Spleen (tissue), 11 donors: Measurements from ENCODE around the gene NCOR1. TPM values are rescaled to one million over a fixed set of nuclear protein-coding genes. Genes with fewer than 3 reads are reported as not detected.

Source experiments
- DNase-seq: peaks from one replicate; pipeline ENCODE4 v3.0.0-alpha.2; 2020
- H3K27ac ChIP-seq, 8 donors: fragments of 200-600 bp; sonication (generic) in 7 of 8; 1 replicate in 4 of 8; 2 replicates in 4 of 8; pipeline versions ENCODE4 v1.5.0 to v1.8.0; 2016 to 2021; ENCODE audit warnings: inconsistent platforms in 4 of 8, mild to moderate bottlenecking in 4 of 8, moderate library complexity in 1 of 8
- H3K27me3 ChIP-seq, 7 donors: fragments of 200-600 bp; sonication (generic) in 6 of 7; replicated peaks in 1 of 7; 1 replicate in 4 of 7; 2 replicates in 3 of 7; pipeline versions ENCODE4 v1.5.0 to v1.8.0; 2016 to 2021; ENCODE audit warnings: inconsistent platforms in 3 of 7, mild to moderate bottlenecking in 1 of 7
- H3K36me3 ChIP-seq, 6 donors: fragments of 200-600 bp; sonication (generic) in 5 of 6; 1 replicate in 4 of 6; 2 replicates in 2 of 6; pipeline versions ENCODE4 v1.5.0 to v1.8.0; 2016 to 2021; ENCODE audit warnings: inconsistent platforms in 2 of 6
- H3K4me1 ChIP-seq, 6 donors: fragments of 200-600 bp; sonication (generic) in 5 of 6; 1 replicate in 3 of 6; 2 replicates in 3 of 6; pipeline versions ENCODE4 v1.5.0 to v1.8.0; 2016 to 2021; ENCODE audit warnings: inconsistent platforms in 3 of 6
- H3K4me3 ChIP-seq, 8 donors: fragments of 200-600 bp; sonication (generic) in 7 of 8; 1 replicate in 4 of 8; 2 replicates in 4 of 8; pipeline versions ENCODE4 v1.5.0 to v1.8.0; 2016 to 2021; ENCODE audit warnings: inconsistent platforms in 4 of 8, mild to moderate bottlenecking in 4 of 8, moderate library complexity in 2 of 8
- H3K9me3 ChIP-seq, 8 donors: fragments of 200-600 bp; sonication (generic) in 7 of 8; 1 replicate in 4 of 8; 2 replicates in 4 of 8; pipeline versions ENCODE4 v1.5.0 to v1.8.0; 2016 to 2021; ENCODE audit warnings: inconsistent platforms in 4 of 8
- CTCF ChIP-seq, 11 experiments: fragments of 200-600 bp in 7 of 11; fragments of 450-650 bp in 4 of 11; sonication (generic) in 4 of 11; IDR thresholded peaks in 8 of 11; conservative IDR thresholded peaks in 3 of 11; 1 replicate in 7 of 11; 2 replicates in 4 of 11; pipeline versions ENCODE4 v1.4.0 to v1.8.0; 2016 to 2021; ENCODE audit warnings: antibody characterized with exemption in 11 of 11, inconsistent platforms in 4 of 11, mild to moderate bottlenecking in 1 of 11
- POLR2A ChIP-seq, 3 donors: fragments of 450-650 bp; IDR thresholded peaks; one replicate each; pipeline ENCODE4 v1.5.1; 2017; ENCODE audit warnings: antibody characterized with exemption in 3 of 3, mild to moderate bottlenecking in 1 of 3
- POLR2AphosphoS5 ChIP-seq, 3 donors: sonication (generic); formaldehyde crosslinking; IDR thresholded peaks; one replicate each; pipeline ENCODE4 v1.5.1; 2017; ENCODE audit warnings: antibody characterized with exemption in 3 of 3
- WGBS, 5 donors: extraction: QIAGEN DNeasy Blood & Tissue Kit in 3 of 5; methylation state at CpG; one replicate each; pipeline versions ENCODE4 v1.1.5 to v1.1.7; 2013 to 2018; 5-methylcytosine and 5-hydroxymethylcytosine counted together
- intact Hi-C: fragments of 100-400 bp; cut with DNase I; formaldehyde crosslinking; loops from one replicate; pipeline ENCODE4 v1.15.0; 2023; ENCODE audit warnings: low total_unique reads
- polyA plus RNA-seq, 3 donors: library from polyadenylated mRNA; stranded (reverse); fragments of 200-250 nt; gene quantifications; one replicate each; pipeline ENCODE4 v1.2.1, GENCODE V29; 2013
- total RNA-seq, 7 donors: library from RNA; depleted of rRNA in 3 of 7; stranded (reverse); fragments of >200 nt in 3 of 7; fragmentation: NEBNext Ultra II Directional in 4 of 7; extraction: Animal tissue kit (Norgen Biotek cat#: 25700) in 4 of 7; gene quantifications; one replicate each; pipeline versions ENCODE4 v1.1.0 to v1.2.1, GENCODE V29; 2016 to 2021
- donor health status: healthy with polysubstance abuse.
- donor health status: DM: no; HTN: no; CAD: no; lungs with moderate emphysema.
- donor health status: DM: no; HTN: no; CAD: no.
- donor health status: Bipolar disorder and iron deficiency.
- donor health status: healthy.
- donor health status: DM: no; HTN: no; CAD: no.
- donor health status: DM: yes; HTN: yes; CAD: no.

Gene NCOR1
- total and polyA plus RNA-seq, 10 donors: 28.4 to 250 (median 140) TPM

GRCh38 chr17:16013943-16014407 is 201.4 kb downstream of the NCOR1 start:
- peak overlapping the region in 7 of 8 donors; percentile 16 to 49 (median 33) for H3K27ac ChIP-seq
- no peaks in the 10 kb centered on the region for H3K27me3 ChIP-seq
- H3K4me3 ChIP-seq: no peak overlapping the region
- DNase-seq: no peak
- H3K9me3 ChIP-seq: no peaks in the 10 kb centered on the region
- H3K36me3 ChIP-seq: peaks cover 0 to 97% (median 30%) of the 10 kb centered on the region in 6 donors
- peaks cover 0 to 29% (median 14%) of the 10 kb centered on the region in 6 donors for H3K4me1 ChIP-seq
- WGBS, 5 donors: 52 to 75% (median 66%) methylated on average over 3 of the region's 3 CpGs
- TF ChIP-seq POLR2AphosphoS5 (IDR thresholded peaks at IDR 0.05) (peak in 1 of 3 donors; percentile 41), CTCF (IDR thresholded peaks at IDR 0.05 in 8 of 11, conservative IDR thresholded peaks at IDR 0.05 in 3 of 11) (peak in 5 of 11 experiments; percentile 13 to 41 (median 37)), POLR2A (IDR thresholded peaks at IDR 0.05) (no peak)
- intact Hi-C loops: no loop called here

- WGBS, 5 donors: 85 to 93% (median 88%) methylated on average over 3 of the region's 3 CpGs
- Histone ChIP-seq H3K36me3 (peaks cover 0 to 100% (median 74%) of the 10 kb centered on the region in 6 donors), H3K27ac (no peak overlapping the region)
Observed at GRCh38 chr17:16007439-16007838, 207.9 kb downstream of the NCOR1 start.

GRCh38 chr17:16005636-16006035 is 209.7 kb downstream of the NCOR1 start:
- TF ChIP-seq CTCF (IDR thresholded peaks at IDR 0.05 in 8 of 11, conservative IDR thresholded peaks at IDR 0.05 in 3 of 11) (no peak), POLR2A (IDR thresholded peaks at IDR 0.05) (no peak), POLR2AphosphoS5 (IDR thresholded peaks at IDR 0.05) (no peak)
- Histone ChIP-seq H3K27me3 (no peaks in the 10 kb centered on the region), H3K36me3 (peaks cover 0 to 94% (median 76%) of the 10 kb centered on the region in 6 donors), H3K4me3 (no peak overlapping the region), H3K9me3 (no peaks in the 10 kb centered on the region), H3K4me1 (peaks cover 9 to 37% (median 24%) of the 10 kb centered on the region in 6 donors), H3K27ac (no peak overlapping the region)
- WGBS, 5 donors: 94 to 100% (median 97%) methylated on average over 1 of the region's 1 CpG
- intact Hi-C loops: no loop called here
- no peak for DNase-seq

More at GRCh38 chr17:16007439-16007838, 207.9 kb downstream of the NCOR1 start:
- Histone ChIP-seq H3K4me1 (peaks cover 0 to 36% (median 16%) of the 10 kb centered on the region in 6 donors), H3K9me3 (no peaks in the 10 kb centered on the region), H3K4me3 (no peak overlapping the region), H3K27me3 (no peaks in the 10 kb centered on the region)
- intact Hi-C loops: no loop called here
- DNase-seq: no peak
- TF ChIP-seq CTCF (IDR thresholded peaks at IDR 0.05 in 8 of 11, conservative IDR thresholded peaks at IDR 0.05 in 3 of 11) (no peak), POLR2AphosphoS5 (IDR thresholded peaks at IDR 0.05) (no peak), POLR2A (IDR thresholded peaks at IDR 0.05) (no peak)

- no peaks in the 10 kb centered on the region for H3K27me3 ChIP-seq
- peaks cover 0 to 76% (median 70%) of the 10 kb centered on the region in 6 donors for H3K36me3 ChIP-seq
- intact Hi-C loops: no loop called here
- WGBS, 5 donors: 55 to 81% (median 75%) methylated on average over 1 of the region's 1 CpG
- no peak overlapping the region for H3K4me3 ChIP-seq
- H3K4me1 ChIP-seq: peaks cover 12 to 47% (median 31%) of the 10 kb centered on the region in 6 donors
- TF ChIP-seq POLR2A (IDR thresholded peaks at IDR 0.05): no peak
- TF ChIP-seq CTCF (IDR thresholded peaks at IDR 0.05 in 8 of 11, conservative IDR thresholded peaks at IDR 0.05 in 3 of 11): no peak
- no peak for TF ChIP-seq POLR2AphosphoS5 (IDR thresholded peaks at IDR 0.05)
- no peaks in the 10 kb centered on the region for H3K9me3 ChIP-seq
- peak overlapping the region in 5 of 8 donors; percentile 22 to 49 (median 38) for H3K27ac ChIP-seq
- DNase-seq: no peak
Observed at GRCh38 chr17:16003841-16004240, 211.5 kb downstream of the NCOR1 start.
